ENCODE results near the gene TBC1D22A. TPM values are rescaled to one million over a fixed set of nuclear protein-coding genes. Genes with fewer than 3 reads are reported as not detected.
"Not testable (repeated sequence)": the region's sequence is repeated elsewhere in the genome, so short reads cannot be mapped to it uniquely, and the experiment has no call there.

The TBC1D22A gene
- total RNA-seq, 2 experiments from 2014 or later = 47.2 to 49.1 TPM

- Mint-ChIP-seq H3K36me3 (peaks cover 4% of the 10 kb centered on the region), H3K4me1 (no peaks in the 10 kb centered on the region), H3K27ac (no peak overlapping the region), H3K4me3 (no peak overlapping the region), H3K9me3 (no peaks in the 10 kb centered on the region), H3K27me3 (no peaks in the 10 kb centered on the region)
- ATAC-seq (ENCODE audit: low read depth) (no peak), DNase-seq (no peak)
- POLR2A ChIA-PET = no interaction called here
These were observed 349.5 kb downstream of the TBC1D22A start for GRCh38 chr22:47111626-47112581.

GRCh38 chr22:47112582-47112965 is 350.1 kb downstream of the TBC1D22A start:
- no peak for ATAC-seq (ENCODE audit: low read depth)
- Mint-ChIP-seq H3K9me3 (no peaks in the 10 kb centered on the region), H3K4me1 (no peaks in the 10 kb centered on the region), H3K4me3 (no peak overlapping the region), H3K27ac (no peak overlapping the region), H3K27me3 (no peaks in the 10 kb centered on the region), H3K36me3 (peaks cover 5% of the 10 kb centered on the region)
- no peak for DNase-seq
- POLR2A ChIA-PET = no interaction called here

GRCh38 chr22:47112994-47113852 is 350.8 kb downstream of the TBC1D22A start:
- H3K4me3 Mint-ChIP-seq = no peak overlapping the region
- DNase-seq (no peak), ATAC-seq (ENCODE audit: low read depth) (no peak)
- H3K36me3 Mint-ChIP-seq = peaks cover 5% of the 10 kb centered on the region
- H3K4me1 Mint-ChIP-seq = no peaks in the 10 kb centered on the region
- no peak overlapping the region for H3K27ac Mint-ChIP-seq
- no peaks in the 10 kb centered on the region for H3K9me3 Mint-ChIP-seq
- H3K27me3 Mint-ChIP-seq = no peaks in the 10 kb centered on the region
- POLR2A ChIA-PET = no interaction called here

GRCh38 chr22:47113853-47114415 is 351.5 kb downstream of the TBC1D22A start:
- no peaks in the 10 kb centered on the region for H3K9me3 Mint-ChIP-seq
- H3K27me3 Mint-ChIP-seq = no peaks in the 10 kb centered on the region
- ATAC-seq (ENCODE audit: low read depth) = no peak
- H3K36me3 Mint-ChIP-seq = peaks cover 4% of the 10 kb centered on the region
- no peak overlapping the region for H3K4me3 Mint-ChIP-seq
- no peak overlapping the region for H3K27ac Mint-ChIP-seq
- POLR2A ChIA-PET = no interaction called here
- no peaks in the 10 kb centered on the region for H3K4me1 Mint-ChIP-seq
- DNase-seq = no peak

GRCh38 chr22:47114813-47115517 is 352.5 kb downstream of the TBC1D22A start:
- DNase-seq = no peak
- Mint-ChIP-seq H3K27ac (no peak overlapping the region), H3K27me3 (no peaks in the 10 kb centered on the region), H3K4me1 (no peaks in the 10 kb centered on the region), H3K4me3 (no peak overlapping the region), H3K9me3 (no peaks in the 10 kb centered on the region), H3K36me3 (peaks cover 4% of the 10 kb centered on the region)
- no peak for ATAC-seq (ENCODE audit: low read depth)
- POLR2A ChIA-PET = no interaction called here

- Mint-ChIP-seq H3K27ac (no peak overlapping the region), H3K9me3 (no peaks in the 10 kb centered on the region), H3K36me3 (peaks cover 4% of the 10 kb centered on the region), H3K27me3 (no peaks in the 10 kb centered on the region), H3K4me3 (no peak overlapping the region), H3K4me1 (no peaks in the 10 kb centered on the region)
- POLR2A ChIA-PET = no interaction called here
- DNase-seq = no peak
- no peak for ATAC-seq (ENCODE audit: low read depth)
These were observed 353.1 kb downstream of the TBC1D22A start for GRCh38 chr22:47115518-47115890.

GRCh38 chr22:47115921-47116320 is 353.5 kb downstream of the TBC1D22A start:
- peaks cover 4% of the 10 kb centered on the region for H3K36me3 Mint-ChIP-seq
- POLR2A ChIA-PET = no interaction called here
- DNase-seq = no peak
- no peaks in the 10 kb centered on the region for H3K27me3 Mint-ChIP-seq
- ATAC-seq (ENCODE audit: low read depth) = no peak
- H3K27ac Mint-ChIP-seq = no peak overlapping the region
- no peak overlapping the region for H3K4me3 Mint-ChIP-seq
- H3K9me3 Mint-ChIP-seq = no peaks in the 10 kb centered on the region
- no peaks in the 10 kb centered on the region for H3K4me1 Mint-ChIP-seq

GRCh38 chr22:47116426-47117341 is 354.2 kb downstream of the TBC1D22A start:
- Mint-ChIP-seq H3K4me1 (no peaks in the 10 kb centered on the region), H3K27me3 (no peaks in the 10 kb centered on the region), H3K27ac (no peak overlapping the region), H3K4me3 (no peak overlapping the region), H3K36me3 (peaks cover 4% of the 10 kb centered on the region), H3K9me3 (no peaks in the 10 kb centered on the region)
- DNase-seq (no peak), ATAC-seq (ENCODE audit: low read depth) (no peak)
- POLR2A ChIA-PET = no interaction called here

GRCh38 chr22:47117442-47117841 is 355.0 kb downstream of the TBC1D22A start:
- H3K27me3 Mint-ChIP-seq; POLR2A ChIA-PET; DNase-seq; ATAC-seq (ENCODE audit: low read depth); H3K4me1 Mint-ChIP-seq; H3K36me3 Mint-ChIP-seq; H3K4me3 Mint-ChIP-seq; H3K27ac Mint-ChIP-seq; H3K9me3 Mint-ChIP-seq: not testable (repeated sequence)

- peaks cover 2% of the 10 kb centered on the region for H3K4me1 Mint-ChIP-seq
- H3K4me3 Mint-ChIP-seq = no peak overlapping the region
- H3K27ac Mint-ChIP-seq = no peak overlapping the region
- no peak for DNase-seq
- POLR2A ChIA-PET = no interaction called here
- H3K9me3 Mint-ChIP-seq = no peaks in the 10 kb centered on the region
- no peaks in the 10 kb centered on the region for H3K27me3 Mint-ChIP-seq
- H3K36me3 Mint-ChIP-seq = peaks cover 4% of the 10 kb centered on the region
- no peak for ATAC-seq (ENCODE audit: low read depth)
These were observed 356.7 kb downstream of the TBC1D22A start for GRCh38 chr22:47119181-47119580.

GRCh38 chr22:47120399-47120798 is 357.9 kb downstream of the TBC1D22A start:
- H3K27ac Mint-ChIP-seq = no peak overlapping the region
- H3K4me3 Mint-ChIP-seq = no peak overlapping the region
- peaks cover 2% of the 10 kb centered on the region for H3K4me1 Mint-ChIP-seq
- DNase-seq = no peak
- H3K36me3 Mint-ChIP-seq = peaks cover 4% of the 10 kb centered on the region
- no peak for ATAC-seq (ENCODE audit: low read depth)
- POLR2A ChIA-PET = no interaction called here
- H3K27me3 Mint-ChIP-seq = no peaks in the 10 kb centered on the region
- H3K9me3 Mint-ChIP-seq = no peaks in the 10 kb centered on the region

- Mint-ChIP-seq H3K4me1 (peaks cover 2% of the 10 kb centered on the region), H3K36me3 (peaks cover 3% of the 10 kb centered on the region), H3K4me3 (no peak overlapping the region), H3K27ac (no peak overlapping the region), H3K9me3 (no peaks in the 10 kb centered on the region), H3K27me3 (no peaks in the 10 kb centered on the region)
- no peak for DNase-seq
- no peak for ATAC-seq (ENCODE audit: low read depth)
- POLR2A ChIA-PET = no interaction called here
These were observed 359.3 kb downstream of the TBC1D22A start for GRCh38 chr22:47121791-47122190.
